Measurements from ENCODE around the gene C1QL4.

Gene C1QL4

DNA sequence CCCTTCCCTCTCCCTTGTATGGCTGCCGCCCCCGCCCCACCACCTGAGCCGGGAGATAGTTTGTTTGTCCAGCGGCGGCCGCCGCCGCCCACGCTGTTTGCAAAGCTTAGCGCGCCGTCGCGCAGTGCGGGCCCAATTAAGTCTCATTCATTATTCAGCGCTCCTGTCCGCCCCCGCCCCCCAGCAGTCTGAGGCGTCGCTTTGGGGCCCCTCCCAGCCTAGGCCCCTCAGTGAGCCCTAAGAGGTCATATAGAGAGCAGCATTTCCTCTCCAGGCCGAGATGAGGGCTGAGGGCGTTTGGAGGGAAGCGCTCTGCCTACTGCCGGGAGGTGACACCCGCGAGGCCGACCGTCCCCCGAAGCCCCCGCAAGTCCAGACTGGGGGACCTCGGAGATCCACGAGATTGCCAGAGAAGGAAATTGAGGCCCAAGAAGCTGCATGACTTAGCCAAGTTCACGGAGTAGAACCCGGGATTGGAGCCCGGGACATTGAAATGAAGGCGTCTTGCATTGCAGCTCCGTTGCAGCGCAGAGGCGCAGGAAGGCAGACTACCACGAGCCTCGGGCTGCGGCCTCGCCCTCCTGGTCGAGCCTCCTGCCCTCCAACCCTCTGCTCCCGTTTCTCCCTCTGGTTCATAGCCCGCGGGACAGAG lies 9.8 kb upstream of the C1QL4 start, which contains the start of gene DNAJC22:
TSS of gene DNAJC22 (plus strand) at position 230 of the 652 bp plus-strand sequence. CDS start 1,985 bp downstream, outside the sequence.
- no peaks in the 10 kb centered on the region for H3K9me3 ChIP-seq (ENCODE audit: insufficient read depth, low read depth, low read length)
- H3K4me1 ChIP-seq (ENCODE audit: insufficient read depth, low read length) = peaks cover 9% of the 10 kb centered on the region
- no peak within 1 kb of the TSS for H3K27ac ChIP-seq (ENCODE audit: low read length)
- peak within 1 kb of the TSS; percentile 55; the same call in 1 of the 2 replicates for H3K4me3 ChIP-seq (ENCODE audit: low read length)
- no peaks in the 10 kb centered on the region for H3K36me3 ChIP-seq (ENCODE audit: insufficient read depth, low read depth, low read length)
- H3K27me3 ChIP-seq (ENCODE audit: insufficient read depth, low read length) = peaks cover 91% of the 10 kb centered on the region
- no peak within 1 kb of the TSS for H3K9ac ChIP-seq (ENCODE audit: low read depth, low read length)

DNA sequence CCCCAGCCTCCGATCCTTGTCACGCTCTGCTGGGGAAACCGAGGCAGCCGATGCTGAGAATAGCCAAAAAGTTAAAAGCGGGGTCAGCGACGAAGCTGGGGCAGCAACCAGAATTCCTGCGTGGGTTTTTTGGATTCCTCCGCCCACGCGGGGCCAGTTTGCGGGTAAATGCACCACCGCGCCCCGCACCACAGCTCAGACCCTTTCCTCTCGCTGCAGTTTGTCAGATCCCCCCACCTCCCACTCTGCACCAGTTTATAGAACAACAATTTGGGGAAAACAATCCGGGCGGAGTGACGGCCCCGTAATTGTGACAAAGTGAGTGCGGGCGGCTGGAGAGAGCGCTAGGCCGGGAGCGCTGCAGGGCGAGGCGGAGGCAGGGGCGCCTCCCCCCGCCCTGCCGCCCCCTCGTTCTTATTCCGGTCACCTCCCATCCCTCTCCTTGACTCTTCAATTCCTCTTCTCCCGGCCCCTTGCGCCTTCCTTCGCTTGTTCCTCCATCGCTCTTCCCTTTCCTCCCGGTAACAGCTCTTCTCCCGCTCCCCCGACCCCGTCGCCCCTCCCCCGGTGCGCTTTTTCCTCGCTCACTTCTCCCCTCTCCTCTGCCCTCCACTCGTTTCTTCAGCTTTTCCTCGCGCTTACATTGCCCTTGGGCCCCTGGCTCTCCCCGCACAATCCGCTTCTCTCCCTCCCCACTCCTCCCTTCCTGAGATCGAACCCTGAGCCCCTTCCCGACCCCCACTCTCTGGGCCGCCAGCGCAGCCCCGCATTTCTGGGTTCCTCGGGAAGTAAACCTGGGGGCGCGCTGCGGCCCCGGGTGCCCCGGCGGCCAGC lies 9.1 kb upstream of the C1QL4 start:
- Histone ChIP-seq H3K4me3 (ENCODE audit: low read length) (peak overlapping the region; percentile 55; the same call in 1 of the 2 replicates), H3K9me3 (ENCODE audit: insufficient read depth, low read depth, low read length) (no peaks in the 10 kb centered on the region), H3K36me3 (ENCODE audit: insufficient read depth, low read depth, low read length) (no peaks in the 10 kb centered on the region), H3K27ac (ENCODE audit: low read length) (no peak overlapping the region), H3K9ac (ENCODE audit: low read depth, low read length) (no peak overlapping the region), H3K4me1 (ENCODE audit: insufficient read depth, low read length) (peaks cover 9% of the 10 kb centered on the region), H3K27me3 (ENCODE audit: insufficient read depth, low read length) (peaks cover 94% of the 10 kb centered on the region)

DNA sequence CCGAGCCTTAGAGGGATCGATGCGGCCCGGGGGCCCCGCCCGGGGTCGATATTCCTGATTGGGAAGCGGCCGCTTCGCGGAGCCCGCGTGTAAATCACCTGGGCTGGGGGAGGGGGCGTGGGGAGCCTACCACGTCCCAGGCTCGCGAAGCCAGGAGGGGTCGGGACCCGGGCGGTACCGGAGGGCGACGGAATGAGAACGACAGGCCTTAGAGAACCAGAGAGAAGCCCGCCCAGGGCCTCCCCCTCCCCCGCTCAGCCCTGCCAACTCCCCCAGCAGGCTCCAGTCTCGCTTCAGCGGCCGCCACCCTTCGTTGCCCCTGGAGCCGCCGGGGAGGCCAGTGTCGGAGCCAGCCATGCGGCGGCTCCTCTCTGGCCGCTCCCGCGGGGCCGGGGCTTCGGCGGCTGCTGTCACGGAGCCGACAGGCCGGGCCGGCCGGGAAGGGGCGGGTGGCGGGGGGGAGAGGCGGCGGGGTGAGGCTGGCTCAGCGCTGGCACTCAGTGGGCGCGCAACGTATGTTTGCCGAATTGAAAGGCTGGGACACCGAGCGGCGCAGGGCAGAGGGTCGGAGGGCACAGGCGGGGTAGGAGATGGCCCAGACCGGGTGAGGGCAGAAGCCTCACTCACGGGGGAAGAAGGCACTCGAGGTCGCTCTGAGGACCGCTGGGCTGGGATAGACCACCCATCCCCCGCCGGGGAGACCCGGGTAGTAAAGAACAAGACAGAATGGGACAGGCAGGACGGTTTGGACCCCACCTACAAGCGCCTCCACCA lies 8.2 kb upstream of the C1QL4 start:
- H3K4me1 ChIP-seq (ENCODE audit: insufficient read depth, low read length) = peaks cover 13% of the 10 kb centered on the region
- H3K27ac ChIP-seq (ENCODE audit: low read length) = no peak overlapping the region
- peaks cover 98% of the 10 kb centered on the region for H3K27me3 ChIP-seq (ENCODE audit: insufficient read depth, low read length)
- H3K9ac ChIP-seq (ENCODE audit: low read depth, low read length) = no peak overlapping the region
- peak overlapping the region; percentile 55; the same call in 1 of the 2 replicates for H3K4me3 ChIP-seq (ENCODE audit: low read length)
- no peaks in the 10 kb centered on the region for H3K36me3 ChIP-seq (ENCODE audit: insufficient read depth, low read depth, low read length)
- no peaks in the 10 kb centered on the region for H3K9me3 ChIP-seq (ENCODE audit: insufficient read depth, low read depth, low read length)

DNA sequence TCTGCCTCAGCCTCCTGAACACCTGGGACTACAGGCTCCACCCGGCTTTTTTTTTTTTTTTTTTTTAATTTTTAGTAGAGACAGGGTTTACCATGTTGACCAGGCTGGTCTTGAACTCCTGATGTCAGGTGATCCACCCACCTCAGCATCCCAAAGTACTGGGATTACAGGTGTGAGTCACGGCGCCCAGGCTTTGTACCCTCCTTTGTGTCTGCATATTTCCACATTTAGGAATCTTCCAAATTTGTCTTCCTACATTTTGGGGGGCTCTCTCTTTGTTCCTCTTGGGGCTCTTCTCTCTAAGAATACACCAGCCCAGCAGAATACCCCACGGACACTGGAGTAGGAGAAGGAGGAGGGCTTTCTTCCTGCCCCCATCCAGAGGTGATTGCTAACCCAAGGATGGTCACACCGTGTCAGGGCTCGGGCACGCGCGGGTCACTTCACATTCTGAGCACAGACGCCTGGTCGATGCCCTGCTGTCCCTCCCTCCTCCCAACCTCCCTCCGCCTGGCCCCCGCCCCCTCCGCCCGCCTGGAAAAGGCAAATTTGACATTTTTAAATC lies 7.6 kb upstream of the C1QL4 start:
- Histone ChIP-seq H3K9ac (ENCODE audit: low read depth, low read length) (no peak overlapping the region), H3K27ac (ENCODE audit: low read length) (no peak overlapping the region), H3K36me3 (ENCODE audit: insufficient read depth, low read depth, low read length) (no peaks in the 10 kb centered on the region), H3K4me1 (ENCODE audit: insufficient read depth, low read length) (peaks cover 17% of the 10 kb centered on the region), H3K4me3 (ENCODE audit: low read length) (no peak overlapping the region), H3K9me3 (ENCODE audit: insufficient read depth, low read depth, low read length) (no peaks in the 10 kb centered on the region), H3K27me3 (ENCODE audit: insufficient read depth, low read length) (peaks cover 100% of the 10 kb centered on the region)

DNA sequence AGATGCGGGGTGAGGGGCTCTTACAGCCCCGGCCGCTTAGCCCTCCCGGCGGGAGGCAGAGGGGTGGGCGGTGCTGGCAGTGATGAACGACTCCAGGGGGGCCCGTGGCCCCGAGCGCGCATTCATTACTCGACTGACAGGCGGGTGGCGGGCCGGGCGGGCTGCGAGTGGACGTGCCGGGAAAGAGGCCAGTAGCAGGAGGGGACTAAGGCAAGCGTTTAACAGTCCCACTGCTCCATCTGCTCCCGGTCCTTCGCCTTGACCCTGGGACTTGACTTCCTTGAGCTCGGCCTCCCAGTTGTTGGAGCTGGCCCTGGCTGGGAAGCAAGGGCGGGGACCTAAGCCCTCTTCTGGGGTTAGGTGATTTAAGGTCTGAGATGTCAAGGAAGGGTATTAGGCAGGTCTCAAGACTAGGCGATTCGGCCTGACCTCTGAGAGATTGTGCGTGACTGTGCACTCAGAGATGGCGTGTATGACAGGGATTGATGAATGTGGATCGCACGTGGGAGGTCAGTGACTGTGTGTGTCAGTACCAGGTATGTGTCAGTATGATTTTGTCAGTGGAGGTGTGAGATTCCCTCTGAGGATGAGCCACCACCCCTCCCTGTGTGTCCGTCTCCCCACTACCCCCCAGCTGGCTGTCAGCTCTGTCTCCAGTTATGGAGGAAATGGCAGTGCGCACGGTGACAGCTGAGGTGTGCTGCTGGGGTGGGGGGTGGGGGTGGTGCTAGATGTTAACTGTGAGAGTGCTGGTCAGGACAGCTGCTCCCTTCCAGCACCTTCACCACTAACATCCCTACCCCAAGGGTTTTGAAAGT lies 6.1 kb upstream of the C1QL4 start:
- Histone ChIP-seq H3K27ac (ENCODE audit: low read length) (no peak overlapping the region), H3K4me1 (ENCODE audit: insufficient read depth, low read length) (peaks cover 25% of the 10 kb centered on the region), H3K27me3 (ENCODE audit: insufficient read depth, low read length) (peaks cover 100% of the 10 kb centered on the region), H3K9ac (ENCODE audit: low read depth, low read length) (no peak overlapping the region), H3K9me3 (ENCODE audit: insufficient read depth, low read depth, low read length) (no peaks in the 10 kb centered on the region), H3K4me3 (ENCODE audit: low read length) (peak overlapping the region; percentile 71), H3K36me3 (ENCODE audit: insufficient read depth, low read depth, low read length) (no peaks in the 10 kb centered on the region)

DNA sequence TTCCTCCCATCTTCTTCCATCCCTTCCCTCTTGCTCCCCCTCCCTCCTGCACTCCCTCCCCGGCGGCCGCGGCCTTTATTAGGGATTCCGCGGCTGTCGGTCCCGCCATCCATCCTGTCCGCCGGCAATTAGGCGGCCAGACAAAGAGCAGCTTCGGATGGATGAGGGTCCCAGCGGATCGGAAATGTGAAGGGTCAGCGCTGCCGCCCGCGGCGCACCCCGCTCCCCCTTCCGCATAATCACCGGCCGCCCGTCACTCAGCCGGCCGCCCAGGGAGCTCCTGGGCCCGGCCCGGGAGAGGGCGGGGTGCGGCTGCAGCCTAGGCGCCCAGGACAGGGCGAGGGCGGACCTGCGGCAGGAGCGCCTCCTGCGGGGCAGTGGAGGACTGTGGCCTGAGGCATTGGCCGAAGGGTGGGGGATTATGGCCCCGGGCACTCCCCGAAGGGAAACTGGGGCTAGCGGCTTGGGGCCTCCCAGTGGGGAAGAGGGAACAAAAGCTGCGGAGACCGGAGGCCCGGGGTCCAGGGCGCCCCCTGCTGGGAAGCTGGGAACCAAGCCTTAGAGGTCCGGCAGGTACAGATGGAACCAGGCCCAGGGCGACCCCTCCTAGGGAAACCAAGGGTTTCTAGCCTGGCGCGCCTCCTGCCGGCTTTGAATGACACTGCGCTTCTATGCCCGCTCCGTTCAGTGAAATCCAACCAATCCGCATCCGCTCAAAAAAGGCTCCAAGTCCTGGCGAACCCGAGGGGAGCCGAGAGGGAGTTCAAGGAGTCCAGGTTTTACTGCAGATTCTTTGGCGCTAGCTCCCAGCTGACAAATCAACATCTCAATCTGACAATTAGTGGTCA lies 5.3 kb upstream of the C1QL4 start:
- Histone ChIP-seq H3K27ac (ENCODE audit: low read length) (no peak overlapping the region), H3K9ac (ENCODE audit: low read depth, low read length) (no peak overlapping the region)

DNA sequence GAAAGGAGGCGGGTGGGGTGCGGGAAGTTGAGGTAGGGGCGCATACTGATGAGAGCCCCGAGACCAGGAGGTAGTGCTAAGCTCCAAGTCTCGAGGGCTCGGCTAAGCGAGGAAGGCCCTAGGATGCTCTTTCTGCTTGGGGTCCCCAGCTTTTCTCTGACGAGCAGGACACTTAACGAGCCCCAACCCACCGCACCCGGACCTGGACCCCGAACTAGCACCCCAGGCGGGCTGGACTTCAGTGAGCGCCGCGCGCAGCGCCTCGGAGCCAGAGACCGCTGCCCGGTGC lies 4.7 kb upstream of the C1QL4 start:
- peaks cover 100% of the 10 kb centered on the region for H3K27me3 ChIP-seq (ENCODE audit: insufficient read depth, low read length)
- H3K9me3 ChIP-seq (ENCODE audit: insufficient read depth, low read depth, low read length) = no peaks in the 10 kb centered on the region; the same call in 1 of the 2 replicates
- peak overlapping the region; percentile 71 for H3K4me3 ChIP-seq (ENCODE audit: low read length)
- H3K27ac ChIP-seq (ENCODE audit: low read length) = no peak overlapping the region
- peaks cover 28% of the 10 kb centered on the region for H3K4me1 ChIP-seq (ENCODE audit: insufficient read depth, low read length)
- H3K36me3 ChIP-seq (ENCODE audit: insufficient read depth, low read depth, low read length) = no peaks in the 10 kb centered on the region
- H3K9ac ChIP-seq (ENCODE audit: low read depth, low read length) = no peak overlapping the region

More for the DNA sequence above, 5.3 kb upstream of the C1QL4 start:
- peaks cover 100% of the 10 kb centered on the region for H3K27me3 ChIP-seq (ENCODE audit: insufficient read depth, low read length)
- no peaks in the 10 kb centered on the region for H3K9me3 ChIP-seq (ENCODE audit: insufficient read depth, low read depth, low read length)
- H3K4me1 ChIP-seq (ENCODE audit: insufficient read depth, low read length) = peaks cover 28% of the 10 kb centered on the region
- peak overlapping the region; percentile 71 for H3K4me3 ChIP-seq (ENCODE audit: low read length)
- no peaks in the 10 kb centered on the region for H3K36me3 ChIP-seq (ENCODE audit: insufficient read depth, low read depth, low read length)

DNA sequence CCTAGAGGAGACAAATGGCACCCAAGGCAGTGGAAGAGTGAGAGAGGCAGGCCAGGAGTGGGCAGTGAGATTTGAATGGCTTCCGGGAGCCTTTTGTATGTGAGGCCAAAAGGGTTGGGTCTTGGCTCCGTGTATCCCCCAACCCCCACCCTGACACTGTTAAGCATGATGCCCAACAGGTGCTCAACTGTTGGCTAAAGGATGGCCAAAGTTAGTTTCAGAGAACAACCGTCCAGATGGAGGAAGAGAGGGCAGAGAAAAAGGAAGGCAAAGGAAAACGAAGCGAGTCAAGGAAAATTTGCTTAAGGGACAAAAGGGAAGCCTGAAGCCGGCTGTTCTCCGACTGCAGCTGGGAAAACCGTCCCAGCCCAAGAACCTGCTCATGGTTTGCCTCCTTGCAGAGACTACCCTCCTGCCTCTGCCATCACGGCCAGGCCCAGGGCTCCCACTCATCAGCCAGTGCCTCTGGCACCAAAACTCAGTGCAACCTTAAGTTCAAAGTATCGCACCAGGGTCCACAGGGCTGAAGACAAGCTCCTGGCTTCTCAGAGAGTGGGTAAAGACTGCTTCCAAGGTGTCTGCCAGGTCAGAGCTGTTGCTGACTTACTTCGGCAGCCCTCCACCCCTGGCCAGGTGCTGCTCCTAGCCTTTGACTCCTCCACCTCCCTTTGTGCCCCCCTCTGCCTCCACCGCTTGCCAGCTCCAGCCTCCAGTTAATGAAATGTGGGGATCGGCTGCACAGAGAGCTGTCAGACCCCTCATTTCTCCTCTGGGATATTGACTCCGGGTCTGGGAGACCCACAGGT lies 4.2 kb upstream of the C1QL4 start:
- H3K9ac ChIP-seq (ENCODE audit: low read depth, low read length) = no peak overlapping the region
- H3K27me3 ChIP-seq (ENCODE audit: insufficient read depth, low read length) = peaks cover 100% of the 10 kb centered on the region
- no peaks in the 10 kb centered on the region for H3K36me3 ChIP-seq (ENCODE audit: insufficient read depth, low read depth, low read length)
- H3K4me1 ChIP-seq (ENCODE audit: insufficient read depth, low read length) = peaks cover 28% of the 10 kb centered on the region
- H3K27ac ChIP-seq (ENCODE audit: low read length) = no peak overlapping the region
- H3K9me3 ChIP-seq (ENCODE audit: insufficient read depth, low read depth, low read length) = no peaks in the 10 kb centered on the region; the same call in 1 of the 2 replicates
- H3K4me3 ChIP-seq (ENCODE audit: low read length) = peak overlapping the region; percentile 71

DNA sequence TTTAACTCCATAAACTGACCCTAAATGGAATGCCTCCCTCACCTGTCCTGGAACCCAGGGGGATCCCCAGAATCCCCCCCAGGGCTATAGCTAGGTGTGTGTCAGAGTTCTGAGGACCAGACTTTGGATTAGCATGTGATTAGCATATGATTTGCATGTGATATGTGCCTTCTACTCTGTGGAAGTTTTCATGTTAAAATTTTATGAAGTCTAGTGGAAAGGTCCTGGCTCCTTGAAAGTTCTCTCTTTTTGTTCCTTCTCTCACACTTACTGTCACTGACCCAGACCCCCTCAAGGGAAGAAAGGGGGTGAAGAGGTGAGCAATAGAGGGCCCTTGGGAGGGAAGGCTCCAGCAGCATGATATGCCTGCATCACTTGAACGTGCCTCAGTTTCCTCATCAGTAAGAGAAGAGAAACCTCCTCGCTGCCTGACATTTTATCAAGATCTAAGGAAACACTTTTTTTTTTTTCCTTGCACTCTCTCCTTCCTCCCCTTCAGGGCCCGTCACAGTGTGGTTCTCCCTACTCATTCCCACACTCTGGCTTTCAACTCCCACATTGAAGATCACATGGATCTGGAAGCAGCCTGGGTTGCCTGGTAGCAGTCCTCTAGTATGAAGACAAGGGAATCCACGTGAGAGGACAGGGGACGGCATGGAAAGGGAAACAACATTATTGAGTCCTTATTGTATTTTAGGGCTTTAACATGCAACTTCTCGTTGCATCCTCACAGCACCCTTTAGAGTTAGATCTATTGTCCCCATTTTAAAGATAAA lies 3.3 kb upstream of the C1QL4 start:
- H3K27me3 ChIP-seq (ENCODE audit: insufficient read depth, low read length) = peaks cover 100% of the 10 kb centered on the region
- no peaks in the 10 kb centered on the region for H3K36me3 ChIP-seq (ENCODE audit: insufficient read depth, low read depth, low read length)
- no peak overlapping the region for H3K4me3 ChIP-seq (ENCODE audit: low read length)
- H3K9ac ChIP-seq (ENCODE audit: low read depth, low read length) = no peak overlapping the region
- no peak overlapping the region for H3K27ac ChIP-seq (ENCODE audit: low read length)
- peaks cover 5% of the 10 kb centered on the region; the same call in 1 of the 2 replicates for H3K9me3 ChIP-seq (ENCODE audit: insufficient read depth, low read depth, low read length)
- peaks cover 24% of the 10 kb centered on the region for H3K4me1 ChIP-seq (ENCODE audit: insufficient read depth, low read length)

Data from iPS-20b (cell line).